Left forelimb (tissue), 1 donor: Measurements from ENCODE around the gene ABI3BP.

Source experiments
- DNase-seq: peaks from one replicate; pipeline ENCODE4 v3.0.0-alpha.2; 2018; ENCODE audit warnings: low spot score

Gene ABI3BP

GRCh38 chr3:100776097-100776729, 217.0 kb downstream of the ABI3BP start:
- no peak for DNase-seq

GRCh38 chr3:100775669-100776068, 217.6 kb downstream of the ABI3BP start:
- DNase-seq, result no peak

- no peak for DNase-seq
Observed at GRCh38 chr3:100775226-100775625, 218.0 kb downstream of the ABI3BP start.

- no peak for DNase-seq
Observed at GRCh38 chr3:100769693-100770092, 223.5 kb downstream of the ABI3BP start.

GRCh38 chr3:100766069-100766468, 227.2 kb downstream of the ABI3BP start:
- DNase-seq, result no peak

- no peak for DNase-seq
Observed at GRCh38 chr3:100765437-100765975, 227.7 kb downstream of the ABI3BP start.

- DNase-seq, result no peak
Observed at GRCh38 chr3:100761951-100762350, 231.3 kb downstream of the ABI3BP start.

- DNase-seq, result no peak
Observed at GRCh38 chr3:100761211-100761942, 231.8 kb downstream of the ABI3BP start.

- no peak for DNase-seq
Observed at GRCh38 chr3:100760377-100760776, 232.8 kb downstream of the ABI3BP start.

- DNase-seq, result no peak
Observed at GRCh38 chr3:100759950-100760349, 233.3 kb downstream of the ABI3BP start.

GRCh38 chr3:100759159-100759558, 234.1 kb downstream of the ABI3BP start:
- no peak for DNase-seq

GRCh38 chr3:100756441-100756840, 236.8 kb downstream of the ABI3BP start:
- no peak for DNase-seq

- no peak for DNase-seq
Observed at GRCh38 chr3:100754563-100755334, 238.5 kb downstream of the ABI3BP start.

GRCh38 chr3:100753846-100754245, 239.4 kb downstream of the ABI3BP start:
- no peak for DNase-seq

GRCh38 chr3:100748967-100749366, 244.3 kb downstream of the ABI3BP start:
- no peak for DNase-seq

GRCh38 chr3:100748220-100748619, 245.0 kb downstream of the ABI3BP start:
- no peak for DNase-seq

- DNase-seq, result no peak
Observed at GRCh38 chr3:100746092-100746491, 247.1 kb downstream of the ABI3BP start.

- DNase-seq, result no peak
Observed at GRCh38 chr3:100745617-100746016, 247.6 kb downstream of the ABI3BP start.

GRCh38 chr3:100744671-100745070, 248.6 kb downstream of the ABI3BP start:
- no peak for DNase-seq

GRCh38 chr3:100743535-100743934, 249.7 kb downstream of the ABI3BP start:
- DNase-seq, result no peak

- DNase-seq, result no peak
Observed at GRCh38 chr3:100740207-100740606, 253.0 kb downstream of the ABI3BP start.

GRCh38 chr3:100737334-100737733, 255.9 kb downstream of the ABI3BP start:
- no peak for DNase-seq

GRCh38 chr3:100732435-100732834, 260.8 kb downstream of the ABI3BP start:
- no peak for DNase-seq
